ENCODE data around the gene GIT2.

GIT2 gene

DNA sequence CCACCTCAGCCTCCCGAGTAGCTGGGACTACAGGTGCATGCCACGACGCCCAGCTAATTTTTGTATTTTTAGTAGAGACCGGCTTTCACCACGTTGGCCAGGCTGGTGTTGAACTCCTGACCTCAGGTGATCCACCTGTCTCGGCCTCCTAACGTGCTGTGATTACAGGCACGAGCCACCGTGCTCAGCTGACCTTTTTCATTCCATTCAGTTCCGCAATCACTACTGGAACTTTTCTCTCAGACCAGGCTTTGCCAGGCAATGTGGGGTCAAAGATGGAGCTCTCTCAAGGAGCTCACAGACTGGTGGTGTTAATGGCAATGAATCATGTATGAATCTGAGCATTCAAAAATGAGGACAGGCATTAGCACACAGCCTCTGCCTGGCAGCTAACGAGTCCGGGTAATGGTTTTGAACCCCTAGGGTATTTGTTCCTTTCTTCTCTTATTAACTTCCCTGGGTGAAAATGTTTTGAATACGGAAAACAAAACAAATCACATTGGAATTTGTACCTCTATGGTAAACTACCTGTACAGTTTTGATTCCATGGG lies 105.5 kb downstream of the GIT2 start:
- Histone ChIP-seq H3K18ac (ENCODE audit: low read depth in 1 of 2, low read length in 2 of 2) (no peak overlapping the region), H3K9ac (ENCODE audit: low read length) (no peak overlapping the region), H2BK120ac (ENCODE audit: low read depth, low read length) (no peak overlapping the region), H3K4ac (ENCODE audit: low read depth in 1 of 2, low read length in 2 of 2) (no peak overlapping the region), H2AFZ (ENCODE audit: low read depth, low read length) (no peak overlapping the region), H3K36me3 (ENCODE audit: control insufficient read depth in 1 of 2, insufficient read depth in 2 of 2, low read depth in 1 of 2, low read length in 2 of 2) (no peaks in the 10 kb centered on the region), H3K23ac (ENCODE audit: low read length in 2 of 2) (no peak overlapping the region), H3K27ac (ENCODE audit: low read length, poor library complexity, severe bottlenecking) (no peak overlapping the region), H3K4me1 (ENCODE audit: control insufficient read depth, insufficient read depth, low read depth, low read length) (peaks cover 5% of the 10 kb centered on the region), H3K27me3 (ENCODE audit: control insufficient read depth in 1 of 2, insufficient read depth in 1 of 2, low read length in 2 of 2) (no peaks in the 10 kb centered on the region), H3K4me3 (ENCODE audit: insufficient read depth in 1 of 2, low read depth in 1 of 2, low read length in 2 of 2) (no peak overlapping the region), H2BK15ac (ENCODE audit: low read depth, poor library complexity, severe bottlenecking) (no peak overlapping the region), H2BK12ac (ENCODE audit: low read length in 2 of 2) (no peak overlapping the region), H3K9me3 (ENCODE audit: control insufficient read depth, low read length) (no peaks in the 10 kb centered on the region), H4K91ac (ENCODE audit: low read length) (no peak overlapping the region), H3K4me2 (ENCODE audit: low read length, poor library complexity, severe bottlenecking) (no peak overlapping the region), H3K79me1 (replicated peaks; ENCODE audit: low read length, poor library complexity, severe bottlenecking) (no peaks in the 10 kb centered on the region), H4K8ac (ENCODE audit: low read length) (no peak overlapping the region), H2BK5ac (ENCODE audit: low read depth, low read length, poor library complexity, severe bottlenecking) (no peak overlapping the region), H3K14ac (ENCODE audit: low read length in 2 of 2) (no peak overlapping the region), H2AK5ac (ENCODE audit: low read length, severe bottlenecking) (no peak overlapping the region)
- WGBS, result 83% methylated on average over 12 of the region's 13 CpGs
- no peak for DNase-seq

DNA sequence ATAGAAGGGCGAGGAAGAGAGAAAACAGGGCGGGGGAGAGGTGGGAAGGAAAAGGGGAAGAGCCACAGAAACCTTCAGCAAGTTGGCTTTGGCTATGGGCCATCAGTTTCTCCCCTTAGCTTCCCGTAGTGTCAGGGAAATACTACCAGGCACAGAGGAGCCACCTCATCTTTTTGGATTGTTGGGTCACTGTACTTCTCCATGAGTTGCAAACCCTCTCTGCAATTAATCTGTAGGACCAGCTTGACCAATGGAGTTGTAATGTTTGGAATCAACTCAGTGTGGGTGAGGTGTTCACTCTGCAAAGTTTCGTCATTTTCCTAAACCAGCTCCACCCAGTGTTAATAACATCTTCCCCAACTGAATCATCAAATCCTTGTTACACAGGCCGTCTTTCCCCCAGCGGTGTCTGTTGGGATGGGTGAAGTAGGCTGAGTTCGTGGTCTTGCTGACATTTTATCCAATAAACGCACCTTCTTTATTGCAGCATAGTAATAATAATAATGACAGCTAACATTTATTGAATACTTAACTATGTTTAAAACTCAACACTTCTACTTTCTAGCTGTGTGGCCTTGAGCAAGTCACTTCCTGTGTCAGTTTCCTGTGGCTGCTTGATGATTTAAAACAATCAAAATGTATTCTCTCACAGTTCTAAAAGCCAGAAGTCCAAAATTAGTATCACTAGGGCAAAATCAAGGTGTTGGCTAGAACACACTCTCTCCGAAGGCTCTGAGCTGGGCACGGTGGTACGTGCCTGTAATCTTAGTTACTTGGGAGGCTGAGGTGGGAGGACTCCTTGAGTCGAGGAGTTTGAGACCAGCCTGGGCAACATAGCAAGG lies 107.8 kb downstream of the GIT2 start:
- H3K27me3 ChIP-seq (ENCODE audit: control insufficient read depth in 1 of 2, insufficient read depth in 1 of 2, low read length in 2 of 2), result no peaks in the 10 kb centered on the region
- 75% methylated on average over 7 of the region's 12 CpGs for WGBS

DNA sequence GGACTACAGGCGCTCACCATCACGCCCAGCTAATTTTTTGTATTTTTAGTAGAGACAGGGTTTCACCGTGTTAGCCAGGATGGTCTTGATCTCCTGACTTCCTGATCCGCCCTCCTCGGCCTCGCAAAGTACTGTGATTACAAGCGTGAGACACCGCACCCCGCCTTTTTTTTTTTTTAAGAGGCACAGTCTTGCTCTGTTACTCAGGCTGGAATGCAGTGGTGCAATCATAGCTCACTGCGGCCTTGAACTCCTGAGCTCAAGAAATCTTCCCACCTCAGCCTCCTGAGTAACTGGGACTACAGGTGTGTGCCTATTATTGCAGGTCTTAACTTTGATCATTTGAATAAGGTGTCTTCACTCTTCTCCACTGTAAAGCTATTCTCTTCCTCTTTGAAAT lies 110.6 kb downstream of the GIT2 start:
- Histone ChIP-seq H2BK5ac (ENCODE audit: low read depth, low read length, poor library complexity, severe bottlenecking) (no peak overlapping the region), H3K4me3 (ENCODE audit: insufficient read depth in 1 of 2, low read depth in 1 of 2, low read length in 2 of 2) (no peak overlapping the region), H2BK15ac (ENCODE audit: low read depth, poor library complexity, severe bottlenecking) (no peak overlapping the region), H3K4me2 (ENCODE audit: low read length, poor library complexity, severe bottlenecking) (no peak overlapping the region), H3K23ac (ENCODE audit: low read length in 2 of 2) (no peak overlapping the region), H3K4ac (ENCODE audit: low read depth in 1 of 2, low read length in 2 of 2) (no peak overlapping the region), H3K18ac (ENCODE audit: low read depth in 1 of 2, low read length in 2 of 2) (no peak overlapping the region), H2BK12ac (ENCODE audit: low read length in 2 of 2) (no peak overlapping the region), H3K79me1 (replicated peaks; ENCODE audit: low read length, poor library complexity, severe bottlenecking) (no peaks in the 10 kb centered on the region), H3K27ac (ENCODE audit: low read length, poor library complexity, severe bottlenecking) (no peak overlapping the region), H2BK120ac (ENCODE audit: low read depth, low read length) (no peak overlapping the region), H3K14ac (ENCODE audit: low read length in 2 of 2) (no peak overlapping the region), H3K27me3 (ENCODE audit: control insufficient read depth in 1 of 2, insufficient read depth in 1 of 2, low read length in 2 of 2) (no peaks in the 10 kb centered on the region), H4K91ac (ENCODE audit: low read length) (no peak overlapping the region), H2AK5ac (ENCODE audit: low read length, severe bottlenecking) (no peak overlapping the region), H3K4me1 (ENCODE audit: control insufficient read depth, insufficient read depth, low read depth, low read length) (peaks cover 9% of the 10 kb centered on the region), H3K36me3 (ENCODE audit: control insufficient read depth in 1 of 2, insufficient read depth in 2 of 2, low read depth in 1 of 2, low read length in 2 of 2) (no peaks in the 10 kb centered on the region), H2AFZ (ENCODE audit: low read depth, low read length) (no peak overlapping the region), H3K9me3 (ENCODE audit: control insufficient read depth, low read length) (no peaks in the 10 kb centered on the region), H4K8ac (ENCODE audit: low read length) (no peak overlapping the region), H3K9ac (ENCODE audit: low read length) (no peak overlapping the region)
- 90% methylated on average over 10 of the region's 10 CpGs for WGBS
- no peak for DNase-seq

More for the DNA sequence above, 107.8 kb downstream of the GIT2 start:
- no peak overlapping the region for H2BK120ac ChIP-seq (ENCODE audit: low read depth, low read length)
- peaks cover 5% of the 10 kb centered on the region for H3K4me1 ChIP-seq (ENCODE audit: control insufficient read depth, insufficient read depth, low read depth, low read length)
- H3K4me3 ChIP-seq (ENCODE audit: insufficient read depth in 1 of 2, low read depth in 1 of 2, low read length in 2 of 2), result peak overlapping the region in 1 of 2 experiments; percentile 16
- no peak overlapping the region for H2BK12ac ChIP-seq (ENCODE audit: low read length in 2 of 2)
- H3K14ac ChIP-seq (ENCODE audit: low read length in 2 of 2), result no peak overlapping the region
- H3K18ac ChIP-seq (ENCODE audit: low read depth in 1 of 2, low read length in 2 of 2), result no peak overlapping the region
- no peak overlapping the region for H4K8ac ChIP-seq (ENCODE audit: low read length)
- no peak overlapping the region for H2BK5ac ChIP-seq (ENCODE audit: low read depth, low read length, poor library complexity, severe bottlenecking)
- H2AK5ac ChIP-seq (ENCODE audit: low read length, severe bottlenecking), result no peak overlapping the region
- peak overlapping the region; percentile 83 for H3K9ac ChIP-seq (ENCODE audit: low read length)
- no peak overlapping the region for H3K27ac ChIP-seq (ENCODE audit: low read length, poor library complexity, severe bottlenecking)
- no peak overlapping the region for H3K4me2 ChIP-seq (ENCODE audit: low read length, poor library complexity, severe bottlenecking)
- H3K36me3 ChIP-seq (ENCODE audit: control insufficient read depth in 1 of 2, insufficient read depth in 2 of 2, low read depth in 1 of 2, low read length in 2 of 2), result no peaks in the 10 kb centered on the region
- H3K9me3 ChIP-seq (ENCODE audit: control insufficient read depth, low read length), result no peaks in the 10 kb centered on the region
- H2BK15ac ChIP-seq (ENCODE audit: low read depth, poor library complexity, severe bottlenecking), result no peak overlapping the region
- no peak overlapping the region for H3K4ac ChIP-seq (ENCODE audit: low read depth in 1 of 2, low read length in 2 of 2)
- no peak overlapping the region for H3K23ac ChIP-seq (ENCODE audit: low read length in 2 of 2)
- H3K79me1 ChIP-seq (replicated peaks; ENCODE audit: low read length, poor library complexity, severe bottlenecking), result no peaks in the 10 kb centered on the region
- H4K91ac ChIP-seq (ENCODE audit: low read length), result no peak overlapping the region
- no peak overlapping the region for H2AFZ ChIP-seq (ENCODE audit: low read depth, low read length)
- peak; percentile 82 for DNase-seq

DNA sequence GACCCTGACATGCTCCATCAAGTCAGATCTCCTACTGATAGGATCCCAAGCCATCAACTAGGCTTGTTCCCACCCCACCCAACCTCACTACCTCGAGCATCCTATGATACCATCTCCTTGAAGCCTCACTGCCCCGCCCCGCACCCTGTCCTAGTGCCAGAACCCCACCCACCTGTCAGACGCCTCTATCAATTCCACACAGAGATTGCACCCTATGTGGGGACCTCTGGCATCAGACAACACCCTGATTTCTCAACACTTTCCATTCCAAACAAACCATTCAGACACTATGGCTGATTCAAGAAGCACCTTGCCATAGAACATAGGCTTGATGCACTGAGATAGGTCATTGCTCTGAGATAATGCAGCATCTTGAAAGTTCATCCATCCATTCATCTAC lies 112.7 kb downstream of the GIT2 start:
- H3K4me3 ChIP-seq (ENCODE audit: insufficient read depth in 1 of 2, low read depth in 1 of 2, low read length in 2 of 2), result no peak overlapping the region
- no peak overlapping the region for H2BK120ac ChIP-seq (ENCODE audit: low read depth, low read length)
- no peak overlapping the region for H3K14ac ChIP-seq (ENCODE audit: low read length in 2 of 2)
- no peak overlapping the region for H3K9ac ChIP-seq (ENCODE audit: low read length)
- H2AK5ac ChIP-seq (ENCODE audit: low read length, severe bottlenecking), result no peak overlapping the region
- DNase-seq, result no peak
- no peak overlapping the region for H2BK12ac ChIP-seq (ENCODE audit: low read length in 2 of 2)
- no peak overlapping the region for H2BK5ac ChIP-seq (ENCODE audit: low read depth, low read length, poor library complexity, severe bottlenecking)
- H2BK15ac ChIP-seq (ENCODE audit: low read depth, poor library complexity, severe bottlenecking), result no peak overlapping the region
- no peak overlapping the region for H3K18ac ChIP-seq (ENCODE audit: low read depth in 1 of 2, low read length in 2 of 2)
- H2AFZ ChIP-seq (ENCODE audit: low read depth, low read length), result no peak overlapping the region
- peaks cover 16% of the 10 kb centered on the region for H3K4me1 ChIP-seq (ENCODE audit: control insufficient read depth, insufficient read depth, low read depth, low read length)
- peaks cover 17% of the 10 kb centered on the region for H3K79me1 ChIP-seq (replicated peaks; ENCODE audit: low read length, poor library complexity, severe bottlenecking)
- 77% methylated on average over 4 of the region's 4 CpGs for WGBS
- no peak overlapping the region for H3K4ac ChIP-seq (ENCODE audit: low read depth in 1 of 2, low read length in 2 of 2)
- no peak overlapping the region for H4K8ac ChIP-seq (ENCODE audit: low read length)
- no peaks in the 10 kb centered on the region for H3K27me3 ChIP-seq (ENCODE audit: control insufficient read depth in 1 of 2, insufficient read depth in 1 of 2, low read length in 2 of 2)
- no peak overlapping the region for H3K23ac ChIP-seq (ENCODE audit: low read length in 2 of 2)
- H3K36me3 ChIP-seq (ENCODE audit: control insufficient read depth in 1 of 2, insufficient read depth in 2 of 2, low read depth in 1 of 2, low read length in 2 of 2), result no peaks in the 10 kb centered on the region
- H3K9me3 ChIP-seq (ENCODE audit: control insufficient read depth, low read length), result no peaks in the 10 kb centered on the region
- no peak overlapping the region for H4K91ac ChIP-seq (ENCODE audit: low read length)
- H3K4me2 ChIP-seq (ENCODE audit: low read length, poor library complexity, severe bottlenecking), result no peak overlapping the region
- no peak overlapping the region for H3K27ac ChIP-seq (ENCODE audit: low read length, poor library complexity, severe bottlenecking)
